ENCODE data around the gene DUSP2. TPM values are rescaled to one million over a fixed set of nuclear protein-coding genes. Genes with fewer than 3 reads are reported as not detected.

Gene DUSP2
- total and polyA plus RNA-seq, 10 of the 15 experiments (the other 5 are each of a cell fraction or from before 2014, with no cell fraction given) = 9.7 to 212 (median 57.2) TPM

DNA sequence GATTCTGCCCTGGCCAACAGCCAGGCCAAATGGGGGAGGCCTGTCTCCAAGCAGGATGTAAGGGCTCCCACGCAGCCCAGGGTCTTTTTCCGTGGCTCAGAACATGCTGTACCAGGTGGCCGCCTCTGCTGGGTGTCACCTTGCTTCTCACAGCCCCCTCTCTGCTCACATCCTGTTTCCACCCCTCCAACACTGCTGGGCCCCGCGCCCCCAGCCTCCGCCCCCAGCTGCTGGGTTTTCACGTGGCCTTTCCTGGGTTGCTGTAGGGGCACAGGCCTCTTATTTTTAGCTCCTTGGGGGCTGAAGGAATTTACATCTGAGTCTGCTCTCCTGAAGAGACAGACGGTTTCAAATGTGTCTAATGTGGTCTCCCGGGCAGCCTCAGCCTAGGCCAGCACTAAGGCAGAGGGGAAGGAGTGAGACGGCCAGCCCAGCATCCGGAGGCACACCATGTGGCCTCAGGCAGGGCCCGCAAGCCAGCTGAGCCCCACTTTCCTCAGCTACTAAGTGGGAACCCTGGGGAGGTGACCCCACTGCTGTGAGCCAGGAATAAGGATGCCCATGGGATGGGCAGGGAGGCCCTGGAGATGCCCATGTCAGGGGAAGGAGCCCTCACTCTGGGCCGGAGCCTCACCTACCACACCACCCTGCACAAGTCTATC is 18.7 kb upstream of the DUSP2 start (continued):
- peak; percentile 74; the same call in 1 of the 2 replicates for TF ChIP-seq TAF1 (IDR thresholded peaks at IDR 0.05; ENCODE audit: borderline replicate concordance, low read depth, low read length)
- TF ChIP-seq GABPA (IDR thresholded peaks at IDR 0.05; ENCODE audit: low read depth) = no peak
- peak; percentile 88 for TF ChIP-seq ZBED1 (IDR thresholded peaks at IDR 0.05; ENCODE audit: borderline replicate concordance)
- peak; percentile 80 for TF ChIP-seq PAX5 (IDR thresholded peaks at IDR 0.05; ENCODE audit: borderline replicate concordance, low read depth, low read length)
- 0 out of 2 replicates have a peak, but pooled peaks have one; percentile 18 for TF ChIP-seq ZNF217 (IDR thresholded peaks at IDR 0.05)
- TF ChIP-seq PML (IDR thresholded peaks at IDR 0.05; ENCODE audit: low read length) = no peak
- TF ChIP-seq IKZF2 (IDR thresholded peaks at IDR 0.05) = peak; percentile 90 to 91; a peak in 3 of 4 replicates
- no peak for TF ChIP-seq MYC (IDR thresholded peaks at IDR 0.05; ENCODE audit: insufficient read depth, insufficient read length, insufficient replicate concordance, low read length, severe bottlenecking)
- peak; percentile 81 for TF ChIP-seq POLR2A (IDR thresholded peaks at IDR 0.05; ENCODE audit: low read depth, low read length)
- TF ChIP-seq HDGF (IDR thresholded peaks at IDR 0.05) = no peak; the same call in 1 of the 2 replicates
- TF ChIP-seq, protein P1, sequence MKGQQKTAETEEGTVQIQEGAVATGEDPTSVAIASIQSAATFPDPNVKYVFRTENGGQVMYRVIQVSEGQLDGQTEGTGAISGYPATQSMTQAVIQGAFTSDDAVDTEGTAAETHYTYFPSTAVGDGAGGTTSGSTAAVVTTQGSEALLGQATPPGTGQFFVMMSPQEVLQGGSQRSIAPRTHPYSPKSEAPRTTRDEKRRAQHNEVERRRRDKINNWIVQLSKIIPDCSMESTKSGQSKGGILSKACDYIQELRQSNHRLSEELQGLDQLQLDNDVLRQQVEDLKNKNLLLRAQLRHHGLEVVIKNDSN (IDR thresholded peaks at IDR 0.05; ENCODE audit: borderline replicate concordance, extremely low read length, insufficient read depth, low read depth, low read length) = no peak
- TF ChIP-seq WRNIP1 (IDR thresholded peaks at IDR 0.05; ENCODE audit: borderline replicate concordance, low read depth, low read length) = no peak
- TF ChIP-seq ESRRA (IDR thresholded peaks at IDR 0.05; ENCODE audit: low read length) = no peak
- TF ChIP-seq CEBPB (IDR thresholded peaks at IDR 0.05; ENCODE audit: borderline replicate concordance in 1 of 2, low read depth in 2 of 2, low read length in 2 of 2) = no peak
- peak; percentile 87 for TF ChIP-seq MTA2 (IDR thresholded peaks at IDR 0.05; ENCODE audit: low read depth)
- TF ChIP-seq ZNF207 (IDR thresholded peaks at IDR 0.05; ENCODE audit: borderline replicate concordance) = no peak; the same call in 1 of the 2 replicates
- TF ChIP-seq ZNF274 (IDR thresholded peaks at IDR 0.05; ENCODE audit: insufficient read depth, insufficient read length) = no peak
- TF ChIP-seq, protein P2, sequence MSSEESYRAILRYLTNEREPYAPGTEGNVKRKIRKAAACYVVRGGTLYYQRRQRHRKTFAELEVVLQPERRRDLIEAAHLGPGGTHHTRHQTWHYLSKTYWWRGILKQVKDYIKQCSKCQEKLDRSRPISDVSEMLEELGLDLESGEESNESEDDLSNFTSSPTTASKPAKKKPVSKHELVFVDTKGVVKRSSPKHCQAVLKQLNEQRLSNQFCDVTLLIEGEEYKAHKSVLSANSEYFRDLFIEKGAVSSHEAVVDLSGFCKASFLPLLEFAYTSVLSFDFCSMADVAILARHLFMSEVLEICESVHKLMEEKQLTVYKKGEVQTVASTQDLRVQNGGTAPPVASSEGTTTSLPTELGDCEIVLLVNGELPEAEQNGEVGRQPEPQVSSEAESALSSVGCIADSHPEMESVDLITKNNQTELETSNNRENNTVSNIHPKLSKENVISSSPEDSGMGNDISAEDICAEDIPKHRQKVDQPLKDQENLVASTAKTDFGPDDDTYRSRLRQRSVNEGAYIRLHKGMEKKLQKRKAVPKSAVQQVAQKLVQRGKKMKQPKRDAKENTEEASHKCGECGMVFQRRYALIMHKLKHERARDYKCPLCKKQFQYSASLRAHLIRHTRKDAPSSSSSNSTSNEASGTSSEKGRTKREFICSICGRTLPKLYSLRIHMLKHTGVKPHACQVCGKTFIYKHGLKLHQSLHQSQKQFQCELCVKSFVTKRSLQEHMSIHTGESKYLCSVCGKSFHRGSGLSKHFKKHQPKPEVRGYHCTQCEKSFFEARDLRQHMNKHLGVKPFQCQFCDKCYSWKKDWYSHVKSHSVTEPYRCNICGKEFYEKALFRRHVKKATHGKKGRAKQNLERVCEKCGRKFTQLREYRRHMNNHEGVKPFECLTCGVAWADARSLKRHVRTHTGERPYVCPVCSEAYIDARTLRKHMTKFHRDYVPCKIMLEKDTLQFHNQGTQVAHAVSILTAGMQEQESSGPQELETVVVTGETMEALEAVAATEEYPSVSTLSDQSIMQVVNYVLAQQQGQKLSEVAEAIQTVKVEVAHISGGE (CRISPR knock-in tag; IDR thresholded peaks at IDR 0.05) = no peak
- peak in 1 of 2 experiments; percentile 98; a peak in 2 of 3 replicates for TF ChIP-seq EGR1 (IDR thresholded peaks at IDR 0.05; ENCODE audit: borderline replicate concordance in 1 of 2, low read depth in 2 of 2, low read length in 2 of 2)
- TF ChIP-seq RAD21 (IDR thresholded peaks at IDR 0.05; ENCODE audit: insufficient read depth, low read depth, low read length) = peak; percentile 31; the same call in 1 of the 2 replicates
- no peak for TF ChIP-seq STAT1 (conservative IDR thresholded peaks at IDR 0.05)
- TF ChIP-seq NFIC (IDR thresholded peaks at IDR 0.05; ENCODE audit: low read depth, low read length) = no peak

Measured in GM12878 (cell line).